NCI-H187 treated with DMSO at 0.1 percent for 48 hours (cell line): ENCODE data around the gene SH3PXD2B.
"Not testable (repeated sequence)": the region's sequence is repeated elsewhere in the genome, so short reads cannot be mapped to it uniquely, and the experiment has no call there.

Experiments used
- DNase-seq: peaks from one replicate; lab custom pipeline; 2025; lab: John Stamatoyannopoulos, UW

The SH3PXD2B gene

GRCh38 chr5:172368699-172369098, 85.6 kb downstream of the SH3PXD2B start:
- DNase-seq, result not testable (repeated sequence)

GRCh38 chr5:172365948-172366608, 88.2 kb downstream of the SH3PXD2B start:
- DNase-seq, result no peak

- no peak for DNase-seq
Observed at GRCh38 chr5:172364773-172365172, 89.6 kb downstream of the SH3PXD2B start.

- DNase-seq, result no peak
Observed at GRCh38 chr5:172362755-172363154, 91.6 kb downstream of the SH3PXD2B start.

GRCh38 chr5:172361566-172362238, 92.6 kb downstream of the SH3PXD2B start:
- no peak for DNase-seq

- no peak for DNase-seq
Observed at GRCh38 chr5:172358345-172358744, 96.0 kb downstream of the SH3PXD2B start.

DNA sequence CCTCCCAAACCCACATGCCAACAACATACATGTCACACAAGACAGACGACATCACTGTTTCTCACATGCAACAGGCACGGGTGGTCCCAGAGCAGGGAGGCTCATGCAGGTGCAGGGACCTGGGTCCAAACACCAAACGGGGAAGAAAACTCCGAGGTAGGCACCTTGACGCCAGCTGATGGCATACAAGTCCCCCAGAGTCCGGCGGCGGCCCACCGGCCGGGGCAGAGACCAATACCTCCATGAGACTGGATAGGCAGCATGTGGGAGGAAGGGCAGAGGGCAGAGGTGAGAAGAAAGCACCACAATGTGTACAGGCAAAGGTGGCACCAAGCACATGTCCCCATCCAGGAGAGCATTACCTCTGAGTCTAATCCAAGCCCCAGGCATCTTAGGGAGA, 97.8 kb downstream of the SH3PXD2B start:
- DNase-seq, result no peak

DNA sequence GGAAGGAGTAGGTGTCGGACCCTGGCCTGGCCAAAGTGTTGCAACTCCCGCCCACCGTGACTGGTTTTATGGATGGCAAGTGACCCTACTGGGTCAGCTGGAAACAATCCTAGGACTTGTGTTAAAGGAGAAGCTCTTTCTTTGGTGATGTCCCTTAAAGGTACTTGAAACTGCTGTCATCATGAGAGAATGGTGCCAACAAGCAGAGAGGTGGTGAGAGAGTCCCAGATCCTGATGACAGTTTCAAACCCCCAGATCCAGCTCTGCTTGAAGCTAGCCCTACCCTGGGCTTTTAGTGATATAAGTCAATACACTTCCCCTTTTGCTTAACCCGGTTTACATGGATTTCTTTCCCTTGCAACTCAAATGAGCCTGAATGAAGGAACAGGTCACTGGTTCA, 98.3 kb downstream of the SH3PXD2B start:
- no peak for DNase-seq

DNA sequence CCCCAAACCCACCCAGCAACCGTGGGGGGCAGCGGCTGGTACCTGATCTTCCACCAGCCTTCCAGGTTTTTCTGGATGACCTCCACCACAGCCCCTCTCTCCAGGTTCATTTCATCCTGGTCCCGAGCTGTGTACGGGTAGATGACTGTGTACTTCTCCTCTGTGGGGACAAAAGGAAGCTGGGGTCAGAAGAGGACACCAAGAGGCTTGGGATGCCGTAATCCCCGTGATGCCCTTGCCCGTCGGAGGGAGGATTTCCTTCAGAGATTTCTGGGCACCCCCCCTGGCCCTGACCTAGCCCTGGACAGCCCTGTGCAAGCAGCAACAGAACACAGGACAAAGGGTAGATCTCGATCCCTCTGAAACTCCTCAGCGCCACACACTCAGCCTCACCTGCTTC, 100.5 kb downstream of the SH3PXD2B start:
- DNase-seq, result no peak

DNA sequence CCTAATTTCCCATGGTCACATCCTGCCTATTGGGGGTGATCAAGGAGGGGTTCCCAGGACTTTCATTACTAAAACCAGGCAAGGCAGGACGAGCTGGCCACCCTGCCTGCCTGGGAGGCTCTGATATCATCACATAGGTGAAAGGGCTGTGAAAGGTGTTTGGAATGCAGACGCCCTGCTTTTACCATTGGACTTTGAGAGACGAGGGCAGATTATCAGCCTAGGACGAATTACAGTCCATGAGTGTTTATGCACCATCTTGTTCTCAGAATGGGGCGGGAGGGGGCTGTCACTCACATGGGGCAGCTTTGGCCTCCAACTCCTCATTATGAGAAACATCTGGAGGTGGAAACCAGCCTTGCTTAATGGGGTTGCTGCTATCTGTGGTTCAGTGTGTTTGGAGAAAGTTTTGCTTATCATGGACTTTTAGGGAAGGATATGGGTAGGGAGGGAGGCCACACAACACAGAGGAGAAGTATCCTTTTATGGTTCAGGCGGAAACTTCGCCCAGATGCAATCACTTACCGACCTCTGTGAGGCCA, 101.0 kb downstream of the SH3PXD2B start:
- no peak for DNase-seq

DNA sequence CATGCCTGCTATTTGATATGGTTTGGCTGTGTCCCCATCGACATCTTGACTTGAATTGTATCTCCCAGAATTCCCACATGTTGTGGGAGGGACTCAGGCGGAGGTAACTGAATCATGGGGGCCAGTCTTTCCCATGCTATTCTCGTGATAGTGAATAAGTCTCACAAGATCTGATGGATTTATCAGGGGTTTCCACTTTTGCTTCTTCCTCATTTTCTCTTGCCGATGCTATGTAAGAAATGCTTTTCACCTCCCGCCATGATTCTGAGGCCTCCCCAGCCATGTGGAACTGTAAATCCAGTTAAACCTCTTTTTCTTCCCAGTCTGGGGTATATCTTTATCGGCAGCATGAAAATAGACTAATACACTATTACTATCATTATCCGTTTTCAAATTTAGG, 101.8 kb downstream of the SH3PXD2B start:
- not testable (repeated sequence) for DNase-seq

GRCh38 chr5:172351240-172351778, 103.0 kb downstream of the SH3PXD2B start:
- no peak for DNase-seq

- DNase-seq, result no peak
Observed at GRCh38 chr5:172350212-172351181, 103.8 kb downstream of the SH3PXD2B start.

DNA sequence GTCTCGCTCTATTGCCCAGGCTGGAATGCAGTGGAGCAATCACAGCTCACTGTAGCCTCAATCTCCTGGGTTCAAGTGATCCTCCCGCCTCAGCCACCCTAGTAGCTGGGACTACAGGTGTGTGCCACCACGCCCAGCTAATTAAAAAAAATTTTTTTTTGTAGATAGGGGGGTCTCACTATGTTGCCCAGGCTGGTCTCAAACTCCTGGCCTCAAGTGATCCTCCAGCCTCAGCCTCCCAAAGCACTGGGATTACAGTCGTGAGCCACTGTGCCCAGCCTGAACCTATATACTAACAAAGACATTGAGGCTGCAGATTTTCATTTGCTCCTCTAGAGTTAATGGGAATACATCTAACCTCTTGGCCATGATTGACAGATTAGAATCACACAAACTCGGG, 105.6 kb downstream of the SH3PXD2B start:
- DNase-seq, result not testable (repeated sequence)

DNA sequence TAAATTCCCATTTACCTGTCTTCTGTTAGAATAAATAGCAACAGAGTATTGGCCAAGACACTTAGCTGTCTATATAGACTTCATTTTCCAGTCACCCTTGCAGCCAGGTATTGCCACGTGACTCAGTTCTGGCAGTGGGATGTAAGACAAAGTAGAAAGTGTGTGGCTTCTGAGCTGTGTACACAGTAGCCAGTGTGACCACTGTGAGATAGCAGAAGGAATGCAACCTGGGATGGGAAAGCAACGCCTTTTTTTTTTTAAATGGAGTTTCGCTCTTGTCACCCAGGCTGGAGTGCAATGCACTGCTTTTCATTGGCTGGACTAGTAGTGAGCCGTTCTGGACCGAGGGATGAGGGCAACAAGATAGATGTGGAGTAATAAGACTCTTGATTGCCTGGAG, 106.2 kb downstream of the SH3PXD2B start:
- DNase-seq, result no peak

GRCh38 chr5:172347496-172348052, 106.8 kb downstream of the SH3PXD2B start:
- no peak for DNase-seq

DNA sequence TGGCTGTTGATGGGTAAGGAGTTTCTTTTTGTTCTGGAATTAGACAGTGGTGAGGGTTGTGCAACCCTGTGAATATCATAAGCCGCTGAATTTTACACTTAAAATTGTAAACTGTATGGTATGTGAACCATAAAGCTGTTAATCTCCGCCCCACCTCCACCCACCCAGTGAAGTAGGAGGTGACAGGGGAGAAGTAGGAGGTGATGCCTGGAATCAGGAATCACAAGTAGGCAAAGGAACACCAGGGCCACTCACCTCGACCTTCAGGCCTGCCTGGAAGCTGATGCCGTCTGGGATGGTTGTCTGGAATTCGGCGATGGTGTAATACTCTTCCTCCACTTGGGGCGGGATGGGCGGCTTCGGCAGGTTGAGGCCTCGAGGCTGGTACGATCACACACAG, 108.4 kb downstream of the SH3PXD2B start:
- no peak for DNase-seq

DNA sequence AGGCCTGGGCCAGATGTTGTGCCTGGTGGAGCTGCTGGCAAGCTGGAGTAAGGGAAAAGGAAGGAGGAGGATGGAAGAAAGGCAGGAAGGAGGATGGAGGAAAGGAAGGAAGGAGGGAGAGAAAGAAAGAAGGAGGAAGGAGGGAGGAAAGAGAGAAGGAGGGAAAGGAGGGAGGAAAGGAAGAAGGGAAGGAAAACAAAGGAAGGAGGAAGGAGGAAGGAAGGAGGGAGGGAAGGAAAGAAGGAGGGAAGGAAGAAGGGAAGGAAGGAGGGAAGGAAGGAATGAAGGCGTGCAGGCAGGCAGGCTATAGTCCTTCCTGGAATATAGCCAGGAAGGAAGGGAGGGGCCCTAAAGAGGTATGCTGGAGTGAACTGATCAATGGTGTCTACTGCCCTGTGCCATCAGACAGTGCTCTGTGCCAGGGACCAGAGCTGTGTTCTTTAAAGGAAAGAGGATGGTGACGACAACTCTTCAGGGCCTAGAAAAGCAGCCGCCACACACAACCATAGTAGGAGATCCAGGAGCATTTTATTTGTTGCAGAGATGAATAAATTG, 109.4 kb downstream of the SH3PXD2B start:
- no peak for DNase-seq

GRCh38 chr5:172343741-172344140, 110.6 kb downstream of the SH3PXD2B start:
- DNase-seq, result no peak

DNA sequence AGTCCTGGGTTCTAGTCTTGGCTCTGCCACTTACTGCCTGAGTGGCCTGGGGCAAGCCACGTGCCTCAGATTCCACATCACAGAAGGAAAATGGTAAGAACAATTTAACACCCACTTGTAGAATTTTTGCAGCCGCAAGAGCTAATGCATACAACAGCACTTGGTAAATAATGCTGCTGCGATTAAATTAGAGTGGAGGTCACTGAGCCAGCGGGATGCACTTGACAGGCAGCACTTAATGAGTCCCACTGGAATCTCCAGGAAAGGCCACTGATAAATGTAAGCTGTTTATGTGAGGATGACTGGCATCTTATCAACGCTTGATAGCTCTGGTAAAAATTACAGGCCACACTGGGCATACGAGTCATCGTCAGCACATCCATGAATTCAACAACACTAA, 111.4 kb downstream of the SH3PXD2B start:
- no peak for DNase-seq
